ENCODE data around the gene KMT2B. TPM values are rescaled to one million over a fixed set of nuclear protein-coding genes. Genes with fewer than 3 reads are reported as not detected.

The KMT2B gene
- total and polyA plus RNA-seq, 2 of the 8 experiments (the other 6 are each of a cell fraction or from before 2014, with no cell fraction given): 26.7 to 38.6 TPM

DNA sequence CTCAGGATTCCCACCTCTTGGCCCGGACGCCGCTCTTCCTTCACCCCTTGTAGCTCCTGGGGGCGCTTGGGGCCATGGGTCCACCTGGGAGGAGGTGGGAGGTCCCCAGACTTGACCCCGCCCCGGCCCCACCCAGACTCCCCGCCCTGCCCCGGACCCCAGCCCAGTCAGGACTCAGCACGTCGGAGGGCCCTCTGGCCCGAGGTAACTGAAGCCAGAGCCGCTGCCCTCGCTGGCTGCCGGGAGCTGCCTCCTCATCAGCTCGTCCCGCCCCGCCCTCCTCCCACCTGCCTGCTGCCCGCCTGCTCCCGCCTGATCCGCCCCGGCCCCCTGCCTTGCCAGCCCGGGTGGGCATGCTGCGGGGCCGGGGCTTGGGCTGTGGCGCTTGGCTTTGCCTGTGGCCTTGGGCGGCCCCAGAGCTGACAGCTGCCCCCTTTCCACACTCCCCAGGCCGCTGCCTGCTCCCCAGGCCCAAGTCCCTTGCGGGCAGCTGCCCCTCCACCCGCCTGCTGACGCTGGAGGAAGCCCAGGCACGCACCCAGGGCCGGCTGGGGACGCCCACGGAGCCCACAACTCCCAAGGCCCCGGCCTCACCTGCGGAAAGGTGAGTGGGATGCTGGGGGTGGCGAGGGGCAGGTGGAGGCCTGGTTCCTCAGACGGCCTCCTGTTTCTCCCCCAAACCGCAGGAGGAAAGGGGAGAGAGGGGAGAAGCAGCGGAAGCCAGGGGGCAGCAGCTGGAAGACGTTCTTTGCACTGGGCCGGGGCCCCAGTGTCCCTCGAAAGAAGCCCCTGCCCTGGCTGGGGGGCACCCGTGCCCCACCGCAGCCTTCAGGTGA is 66.9 kb downstream of the KMT2B start (continued):
- TF ChIP-seq, protein P1, sequence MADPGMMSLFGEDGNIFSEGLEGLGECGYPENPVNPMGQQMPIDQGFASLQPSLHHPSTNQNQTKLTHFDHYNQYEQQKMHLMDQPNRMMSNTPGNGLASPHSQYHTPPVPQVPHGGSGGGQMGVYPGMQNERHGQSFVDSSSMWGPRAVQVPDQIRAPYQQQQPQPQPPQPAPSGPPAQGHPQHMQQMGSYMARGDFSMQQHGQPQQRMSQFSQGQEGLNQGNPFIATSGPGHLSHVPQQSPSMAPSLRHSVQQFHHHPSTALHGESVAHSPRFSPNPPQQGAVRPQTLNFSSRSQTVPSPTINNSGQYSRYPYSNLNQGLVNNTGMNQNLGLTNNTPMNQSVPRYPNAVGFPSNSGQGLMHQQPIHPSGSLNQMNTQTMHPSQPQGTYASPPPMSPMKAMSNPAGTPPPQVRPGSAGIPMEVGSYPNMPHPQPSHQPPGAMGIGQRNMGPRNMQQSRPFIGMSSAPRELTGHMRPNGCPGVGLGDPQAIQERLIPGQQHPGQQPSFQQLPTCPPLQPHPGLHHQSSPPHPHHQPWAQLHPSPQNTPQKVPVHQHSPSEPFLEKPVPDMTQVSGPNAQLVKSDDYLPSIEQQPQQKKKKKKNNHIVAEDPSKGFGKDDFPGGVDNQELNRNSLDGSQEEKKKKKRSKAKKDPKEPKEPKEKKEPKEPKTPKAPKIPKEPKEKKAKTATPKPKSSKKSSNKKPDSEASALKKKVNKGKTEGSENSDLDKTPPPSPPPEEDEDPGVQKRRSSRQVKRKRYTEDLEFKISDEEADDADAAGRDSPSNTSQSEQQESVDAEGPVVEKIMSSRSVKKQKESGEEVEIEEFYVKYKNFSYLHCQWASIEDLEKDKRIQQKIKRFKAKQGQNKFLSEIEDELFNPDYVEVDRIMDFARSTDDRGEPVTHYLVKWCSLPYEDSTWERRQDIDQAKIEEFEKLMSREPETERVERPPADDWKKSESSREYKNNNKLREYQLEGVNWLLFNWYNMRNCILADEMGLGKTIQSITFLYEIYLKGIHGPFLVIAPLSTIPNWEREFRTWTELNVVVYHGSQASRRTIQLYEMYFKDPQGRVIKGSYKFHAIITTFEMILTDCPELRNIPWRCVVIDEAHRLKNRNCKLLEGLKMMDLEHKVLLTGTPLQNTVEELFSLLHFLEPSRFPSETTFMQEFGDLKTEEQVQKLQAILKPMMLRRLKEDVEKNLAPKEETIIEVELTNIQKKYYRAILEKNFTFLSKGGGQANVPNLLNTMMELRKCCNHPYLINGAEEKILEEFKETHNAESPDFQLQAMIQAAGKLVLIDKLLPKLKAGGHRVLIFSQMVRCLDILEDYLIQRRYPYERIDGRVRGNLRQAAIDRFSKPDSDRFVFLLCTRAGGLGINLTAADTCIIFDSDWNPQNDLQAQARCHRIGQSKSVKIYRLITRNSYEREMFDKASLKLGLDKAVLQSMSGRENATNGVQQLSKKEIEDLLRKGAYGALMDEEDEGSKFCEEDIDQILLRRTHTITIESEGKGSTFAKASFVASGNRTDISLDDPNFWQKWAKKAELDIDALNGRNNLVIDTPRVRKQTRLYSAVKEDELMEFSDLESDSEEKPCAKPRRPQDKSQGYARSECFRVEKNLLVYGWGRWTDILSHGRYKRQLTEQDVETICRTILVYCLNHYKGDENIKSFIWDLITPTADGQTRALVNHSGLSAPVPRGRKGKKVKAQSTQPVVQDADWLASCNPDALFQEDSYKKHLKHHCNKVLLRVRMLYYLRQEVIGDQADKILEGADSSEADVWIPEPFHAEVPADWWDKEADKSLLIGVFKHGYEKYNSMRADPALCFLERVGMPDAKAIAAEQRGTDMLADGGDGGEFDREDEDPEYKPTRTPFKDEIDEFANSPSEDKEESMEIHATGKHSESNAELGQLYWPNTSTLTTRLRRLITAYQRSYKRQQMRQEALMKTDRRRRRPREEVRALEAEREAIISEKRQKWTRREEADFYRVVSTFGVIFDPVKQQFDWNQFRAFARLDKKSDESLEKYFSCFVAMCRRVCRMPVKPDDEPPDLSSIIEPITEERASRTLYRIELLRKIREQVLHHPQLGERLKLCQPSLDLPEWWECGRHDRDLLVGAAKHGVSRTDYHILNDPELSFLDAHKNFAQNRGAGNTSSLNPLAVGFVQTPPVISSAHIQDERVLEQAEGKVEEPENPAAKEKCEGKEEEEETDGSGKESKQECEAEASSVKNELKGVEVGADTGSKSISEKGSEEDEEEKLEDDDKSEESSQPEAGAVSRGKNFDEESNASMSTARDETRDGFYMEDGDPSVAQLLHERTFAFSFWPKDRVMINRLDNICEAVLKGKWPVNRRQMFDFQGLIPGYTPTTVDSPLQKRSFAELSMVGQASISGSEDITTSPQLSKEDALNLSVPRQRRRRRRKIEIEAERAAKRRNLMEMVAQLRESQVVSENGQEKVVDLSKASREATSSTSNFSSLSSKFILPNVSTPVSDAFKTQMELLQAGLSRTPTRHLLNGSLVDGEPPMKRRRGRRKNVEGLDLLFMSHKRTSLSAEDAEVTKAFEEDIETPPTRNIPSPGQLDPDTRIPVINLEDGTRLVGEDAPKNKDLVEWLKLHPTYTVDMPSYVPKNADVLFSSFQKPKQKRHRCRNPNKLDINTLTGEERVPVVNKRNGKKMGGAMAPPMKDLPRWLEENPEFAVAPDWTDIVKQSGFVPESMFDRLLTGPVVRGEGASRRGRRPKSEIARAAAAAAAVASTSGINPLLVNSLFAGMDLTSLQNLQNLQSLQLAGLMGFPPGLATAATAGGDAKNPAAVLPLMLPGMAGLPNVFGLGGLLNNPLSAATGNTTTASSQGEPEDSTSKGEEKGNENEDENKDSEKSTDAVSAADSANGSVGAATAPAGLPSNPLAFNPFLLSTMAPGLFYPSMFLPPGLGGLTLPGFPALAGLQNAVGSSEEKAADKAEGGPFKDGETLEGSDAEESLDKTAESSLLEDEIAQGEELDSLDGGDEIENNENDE (IDR thresholded peaks at IDR 0.05; ENCODE audit: insufficient replicate concordance, low read length): no peak
- no peak for TF ChIP-seq EP300 (IDR thresholded peaks at IDR 0.05; ENCODE audit: borderline replicate concordance in 1 of 2, low read depth in 2 of 2, low read length in 2 of 2)
- TF ChIP-seq SP4 (IDR thresholded peaks at IDR 0.05; ENCODE audit: low read length): no peak
- TF ChIP-seq NANOG (IDR thresholded peaks at IDR 0.05; ENCODE audit: insufficient read depth, low read depth, low read length, poor library complexity, severe bottlenecking): no peak
- TF ChIP-seq CHD2 (IDR thresholded peaks at IDR 0.05; ENCODE audit: low read length): no peak
- TF ChIP-seq CBX5 (IDR thresholded peaks at IDR 0.05; ENCODE audit: low read depth, low read length): no peak
- no peak for TF ChIP-seq TAF7 (optimal IDR thresholded peaks at IDR 0.05; ENCODE audit: borderline replicate concordance, low read depth, low read length)
- no peak for TF ChIP-seq GTF2F1 (IDR thresholded peaks at IDR 0.05; ENCODE audit: borderline replicate concordance, low read depth, low read length)
- TF ChIP-seq MAFK (IDR thresholded peaks at IDR 0.05; ENCODE audit: low read depth, low read length): no peak
- no peak for TF ChIP-seq CHD1 (IDR thresholded peaks at IDR 0.05; ENCODE audit: low read depth, low read length)

All from H1 (cell line).